Ovary (tissue), 3 donors: ENCODE measurements around the gene ARFIP2.

Experiments used
- CTCF ChIP-seq, 3 donors: fragments of 450-650 bp in 2 of 3; fragments of 200-600 bp in 1 of 3; IDR thresholded peaks; one replicate each; pipeline versions ENCODE4 v1.5.1 to v1.8.0; 2016 to 2022; ENCODE audit warnings: antibody characterized with exemption in 3 of 3, mild to moderate bottlenecking in 1 of 3
- EP300 ChIP-seq: sonication (generic); formaldehyde crosslinking; IDR thresholded peaks from one replicate; pipeline ENCODE4 v1.6.1; 2017; ENCODE audit warnings: antibody characterized with exemption
- POLR2A ChIP-seq: fragments of 450-650 bp; IDR thresholded peaks from one replicate; pipeline ENCODE4 v1.6.1; 2017; ENCODE audit warnings: antibody characterized with exemption, mild to moderate bottlenecking, moderate library complexity
- donor health status: DM: no; HTN: no; CAD: no.

GRCh38 chr11:6455070-6455469 lies 26.1 kb downstream of the ARFIP2 start:
- TF ChIP-seq CTCF (IDR thresholded peaks at IDR 0.05): no peak
- TF ChIP-seq POLR2A: no peak
- no peak for TF ChIP-seq EP300
